ENCODE measurements around the gene ZFP2.
"Not testable (repeated sequence)": the region's sequence is repeated elsewhere in the genome, so short reads cannot be mapped to it uniquely, and the experiment has no call there.

The ZFP2 gene

GRCh38 chr5:178895615-178896571, at the start of gene ZFP2:
ZFP2 (plus strand) TSS chr5:178895913; CDS start chr5:178931314, 35,401 bp downstream.
- ATAC-seq, result peak; percentile 60 to 61

GRCh38 chr5:178849316-178849715, 46.4 kb upstream of the ZFP2 start:
- no peak for ATAC-seq

GRCh38 chr5:178851951-178852350, 43.8 kb upstream of the ZFP2 start:
- ATAC-seq, result no peak

GRCh38 chr5:178854284-178854683, 41.4 kb upstream of the ZFP2 start:
- ATAC-seq, result no peak

GRCh38 chr5:178859625-178860521, 35.8 kb upstream of the ZFP2 start, which contains the start of gene ZNF354B:
ZNF354B (plus strand) TSS chr5:178859953; CDS start chr5:178861048, 1,095 bp downstream.
- ATAC-seq, result peak; percentile 98 to 99

- ATAC-seq, result not testable (repeated sequence)
Observed at GRCh38 chr5:178860615-178861014, 35.1 kb upstream of the ZFP2 start.

- no peak for ATAC-seq
Observed at GRCh38 chr5:178861627-178862026, 34.1 kb upstream of the ZFP2 start.

- ATAC-seq, result no peak
Observed at GRCh38 chr5:178866946-178867345, 28.8 kb upstream of the ZFP2 start.

- no peak for ATAC-seq
Observed at GRCh38 chr5:178869577-178869976, 26.1 kb upstream of the ZFP2 start.

- no peak for ATAC-seq
Observed at GRCh38 chr5:178870411-178870810, 25.3 kb upstream of the ZFP2 start.

- no peak for ATAC-seq
Observed at GRCh38 chr5:178872302-178872701, 23.4 kb upstream of the ZFP2 start.

GRCh38 chr5:178883115-178883694, 12.5 kb upstream of the ZFP2 start:
- ATAC-seq, result not testable (repeated sequence)

GRCh38 chr5:178883815-178884430, 11.8 kb upstream of the ZFP2 start:
- no peak for ATAC-seq

- no peak for ATAC-seq
Observed at GRCh38 chr5:178899289-178899688, 3.6 kb downstream of the ZFP2 start.

- no peak for ATAC-seq
Observed at GRCh38 chr5:178902849-178903248, 7.1 kb downstream of the ZFP2 start.

GRCh38 chr5:178931846-178932760, 36.4 kb downstream of the ZFP2 start:
- ATAC-seq, result no peak

GRCh38 chr5:178940569-178941360, 45.1 kb downstream of the ZFP2 start, which contains the start of gene ZNF454:
ZNF454 (plus strand) TSS chr5:178941198; CDS start chr5:178942792, 1,594 bp downstream.
- no peak for ATAC-seq

- ATAC-seq, result no peak
Observed at GRCh38 chr5:178941361-178941760, 45.6 kb downstream of the ZFP2 start.

GRCh38 chr5:178965465-178966055, 69.8 kb downstream of the ZFP2 start:
- ATAC-seq, result no peak

GRCh38 chr5:178981381-178981780, 85.7 kb downstream of the ZFP2 start:
- no peak for ATAC-seq

Data from activated CD4-positive, CD25-positive, alpha-beta regulatory T cell treated with anti-CD3 and anti-CD28 coated beads, Interleukin-2, amount 50 U/mL, for 24 hours (primary cell).